Measurements from ENCODE around the gene CFHR1.
"Not testable (repeated sequence)": the region's sequence is repeated elsewhere in the genome, so short reads cannot be mapped to it uniquely, and the experiment has no call there.

DNA sequence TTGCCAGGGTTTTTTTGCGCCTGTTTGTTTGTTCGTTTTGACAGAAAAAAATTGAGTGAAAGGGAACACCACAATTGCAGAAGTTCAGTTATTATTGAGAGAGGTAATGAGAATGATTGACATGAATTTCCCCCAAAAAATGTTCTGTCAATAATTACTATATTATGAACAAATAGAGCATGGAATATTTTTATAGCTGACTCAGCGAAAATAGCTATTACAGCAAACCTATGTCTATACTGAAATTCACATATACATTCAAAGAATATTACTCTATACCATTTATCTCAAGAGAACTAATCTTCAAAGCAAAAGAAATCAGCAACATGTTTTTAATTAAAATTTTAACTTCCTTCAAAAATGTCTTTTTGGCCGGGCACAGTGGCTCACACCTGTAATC, 49.7 kb upstream of the CFHR1 start:
- TF ChIP-seq, protein P1, sequence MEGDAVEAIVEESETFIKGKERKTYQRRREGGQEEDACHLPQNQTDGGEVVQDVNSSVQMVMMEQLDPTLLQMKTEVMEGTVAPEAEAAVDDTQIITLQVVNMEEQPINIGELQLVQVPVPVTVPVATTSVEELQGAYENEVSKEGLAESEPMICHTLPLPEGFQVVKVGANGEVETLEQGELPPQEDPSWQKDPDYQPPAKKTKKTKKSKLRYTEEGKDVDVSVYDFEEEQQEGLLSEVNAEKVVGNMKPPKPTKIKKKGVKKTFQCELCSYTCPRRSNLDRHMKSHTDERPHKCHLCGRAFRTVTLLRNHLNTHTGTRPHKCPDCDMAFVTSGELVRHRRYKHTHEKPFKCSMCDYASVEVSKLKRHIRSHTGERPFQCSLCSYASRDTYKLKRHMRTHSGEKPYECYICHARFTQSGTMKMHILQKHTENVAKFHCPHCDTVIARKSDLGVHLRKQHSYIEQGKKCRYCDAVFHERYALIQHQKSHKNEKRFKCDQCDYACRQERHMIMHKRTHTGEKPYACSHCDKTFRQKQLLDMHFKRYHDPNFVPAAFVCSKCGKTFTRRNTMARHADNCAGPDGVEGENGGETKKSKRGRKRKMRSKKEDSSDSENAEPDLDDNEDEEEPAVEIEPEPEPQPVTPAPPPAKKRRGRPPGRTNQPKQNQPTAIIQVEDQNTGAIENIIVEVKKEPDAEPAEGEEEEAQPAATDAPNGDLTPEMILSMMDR (IDR thresholded peaks at IDR 0.05) = not testable (repeated sequence)
- not testable (repeated sequence) for TF ChIP-seq EP300 (IDR thresholded peaks at IDR 0.05)

Measured in ovary (tissue), 3 donors.